GM19324 (cell line): ENCODE measurements around the gene DNMBP.
"Not testable (repeated sequence)": the region's sequence is repeated elsewhere in the genome, so short reads cannot be mapped to it uniquely, and the experiment has no call there.

Source experiments
- ATAC-seq: cut with Tn5 transposase; IDR thresholded peaks from one replicate; pipeline ENCODE4 v1.9.1; 2021; ENCODE audit warnings: mild to moderate bottlenecking, moderate library complexity; ENCODE audit not compliant: unreplicated experiment, low FRiP score

DNMBP gene

GRCh38 chr10:99995269-99995668 lies 14.5 kb downstream of the DNMBP start:
- ATAC-seq = no peak

- no peak for ATAC-seq
Measured at GRCh38 chr10:99994801-99995200, 14.9 kb downstream of the DNMBP start.

GRCh38 chr10:99993701-99994689 lies 15.8 kb downstream of the DNMBP start:
- no peak for ATAC-seq

- not testable (repeated sequence) for ATAC-seq
Measured at GRCh38 chr10:99985637-99986036, 24.1 kb downstream of the DNMBP start.

- no peak for ATAC-seq
Measured at GRCh38 chr10:99984211-99985034, 25.3 kb downstream of the DNMBP start.

GRCh38 chr10:99983280-99983988 lies 26.3 kb downstream of the DNMBP start:
- ATAC-seq = no peak

GRCh38 chr10:99982728-99983127 lies 27.0 kb downstream of the DNMBP start:
- ATAC-seq = no peak

- no peak for ATAC-seq
Measured at GRCh38 chr10:99981581-99982199, 28.1 kb downstream of the DNMBP start.

GRCh38 chr10:99979066-99979685 lies 30.6 kb downstream of the DNMBP start:
- ATAC-seq = no peak

GRCh38 chr10:99977916-99978315 lies 31.8 kb downstream of the DNMBP start:
- ATAC-seq = no peak

GRCh38 chr10:99976886-99977665 lies 32.7 kb downstream of the DNMBP start:
- no peak for ATAC-seq

GRCh38 chr10:99975942-99976809 lies 33.6 kb downstream of the DNMBP start:
- ATAC-seq = no peak

GRCh38 chr10:99975106-99975829 lies 34.5 kb downstream of the DNMBP start:
- no peak for ATAC-seq

GRCh38 chr10:99973190-99973589 lies 36.6 kb downstream of the DNMBP start:
- no peak for ATAC-seq

GRCh38 chr10:99967961-99968360 lies 41.8 kb downstream of the DNMBP start:
- ATAC-seq = no peak

- no peak for ATAC-seq
Measured at GRCh38 chr10:99966306-99966705, 43.4 kb downstream of the DNMBP start.

GRCh38 chr10:99965700-99966099 lies 44.0 kb downstream of the DNMBP start:
- no peak for ATAC-seq
